Dedifferentiated amniotic fluid mesenchymal stem cell (primary cell): ENCODE results near the gene PLIN3.
"Not testable (repeated sequence)": the region's sequence is repeated elsewhere in the genome, so short reads cannot be mapped to it uniquely, and the experiment has no call there.

ENCODE experiments used
- DNase-seq: peaks from one replicate; pipeline ENCODE4 v3.0.0-alpha.2; 2016; ENCODE audit errors: extremely low spot score

PLIN3 gene

GRCh38 chr19:4891066-4891465, 23.6 kb upstream of the PLIN3 start:
- no peak for DNase-seq

GRCh38 chr19:4889034-4889815, 21.8 kb upstream of the PLIN3 start:
- DNase-seq = peak; percentile 35

GRCh38 chr19:4887803-4888202, 20.3 kb upstream of the PLIN3 start:
- not testable (repeated sequence) for DNase-seq

- not testable (repeated sequence) for DNase-seq
These were observed 17.5 kb upstream of the PLIN3 start for GRCh38 chr19:4884993-4885392.

GRCh38 chr19:4882874-4883273, 15.4 kb upstream of the PLIN3 start:
- DNase-seq = not testable (repeated sequence)

- DNase-seq = no peak
These were observed 11.6 kb upstream of the PLIN3 start for GRCh38 chr19:4879041-4879440.

- DNase-seq = no peak
These were observed 11.1 kb upstream of the PLIN3 start for GRCh38 chr19:4878491-4878968.

GRCh38 chr19:4877753-4878490, 10.5 kb upstream of the PLIN3 start:
- DNase-seq = no peak

GRCh38 chr19:4873930-4874329, 6.5 kb upstream of the PLIN3 start:
- DNase-seq = no peak

- DNase-seq = no peak
These were observed 4.2 kb upstream of the PLIN3 start for GRCh38 chr19:4871711-4872110.

- peak; percentile 76 for DNase-seq
These were observed 2.7 kb upstream of the PLIN3 start for GRCh38 chr19:4870025-4870700.

- DNase-seq = no peak
These were observed 893 bp upstream of the PLIN3 start for GRCh38 chr19:4868286-4868834.

- no peak for DNase-seq
These were observed 657 bp downstream of the PLIN3 start for GRCh38 chr19:4866595-4867424.

- no peak for DNase-seq
These were observed 6.3 kb downstream of the PLIN3 start for GRCh38 chr19:4861147-4861546.

- no peak for DNase-seq
These were observed 7.8 kb downstream of the PLIN3 start for GRCh38 chr19:4859697-4860096.

- not testable (repeated sequence) for DNase-seq
These were observed 11.0 kb downstream of the PLIN3 start for GRCh38 chr19:4856468-4856867.

GRCh38 chr19:4853506-4853905, 14.0 kb downstream of the PLIN3 start:
- not testable (repeated sequence) for DNase-seq

GRCh38 chr19:4852484-4852883, 15.0 kb downstream of the PLIN3 start:
- no peak for DNase-seq

GRCh38 chr19:4851551-4852290, 15.7 kb downstream of the PLIN3 start:
- no peak for DNase-seq

GRCh38 chr19:4849019-4849418, 18.4 kb downstream of the PLIN3 start:
- no peak for DNase-seq
